H9 (cell line): ENCODE results near the gene CLOCK. TPM values are rescaled to one million over a fixed set of nuclear protein-coding genes. Genes with fewer than 3 reads are reported as not detected.

Source experiments
- DNase-seq: peaks from one replicate; pipeline ENCODE4 v3.0.0-alpha.2; 2017
- H2AFZ ChIP-seq: one replicate; pipeline ENCODE4 v1.6.1; 2013; ENCODE audit warnings: mild to moderate bottlenecking, low read length, control low read depth, moderate library complexity
- H2AK5ac ChIP-seq: 2 replicates; pipeline ENCODE4 v1.6.1; 2013; ENCODE audit warnings: low read length, control low read depth, mixed read lengths; ENCODE audit not compliant: insufficient read length
- H2BK120ac ChIP-seq: one replicate; pipeline ENCODE4 v1.6.1; 2013; ENCODE audit warnings: low read depth, mild to moderate bottlenecking, low read length, control low read depth, inconsistent platforms; ENCODE audit not compliant: poor library complexity, severe bottlenecking
- H2BK12ac ChIP-seq: 2 replicates; pipeline ENCODE4 v1.6.1; 2013; ENCODE audit warnings: low read length, control low read depth, mixed read lengths, low read depth; ENCODE audit not compliant: insufficient read length
- H2BK15ac ChIP-seq: 2 replicates; pipeline ENCODE4 v1.6.1; 2013; ENCODE audit warnings: low read depth, low read length, control low read depth
- H2BK20ac ChIP-seq: one replicate; pipeline ENCODE4 v1.6.1; 2013; ENCODE audit warnings: low read depth, mild to moderate bottlenecking, low read length, control low read depth, inconsistent platforms; ENCODE audit not compliant: poor library complexity, severe bottlenecking
- H2BK5ac ChIP-seq: 2 replicates; pipeline ENCODE4 v1.6.1; 2013; ENCODE audit warnings: low read length, control low read depth, mixed read lengths; ENCODE audit not compliant: insufficient read length
- H3K14ac ChIP-seq: 2 replicates; pipeline ENCODE4 v1.6.1; 2013; ENCODE audit warnings: low read length, control low read depth; ENCODE audit not compliant: insufficient read depth
- H3K18ac ChIP-seq: 2 replicates; pipeline ENCODE4 v1.6.1; 2013; ENCODE audit warnings: low read depth, mild to moderate bottlenecking, mixed read lengths, low read length, control low read depth; ENCODE audit not compliant: insufficient read length
- H3K23ac ChIP-seq: 2 replicates; pipeline ENCODE4 v1.6.1; 2013; ENCODE audit warnings: low read length, control low read depth, mixed read lengths, low read depth; ENCODE audit not compliant: insufficient read length
- H3K23me2 ChIP-seq: 2 replicates; pipeline ENCODE4 v1.6.1; 2013; ENCODE audit warnings: low read depth, mild to moderate bottlenecking, mixed read lengths, low read length, control low read depth; ENCODE audit not compliant: insufficient read length, poor library complexity, severe bottlenecking
- H3K27ac ChIP-seq: 2 replicates; pipeline ENCODE4 v1.5.1; 2013; ENCODE audit warnings: low read length, control low read depth, mixed read lengths, low read depth; ENCODE audit not compliant: insufficient read length
- H3K27me3 ChIP-seq: 2 replicates; pipeline ENCODE4 v1.6.1; 2013; ENCODE audit warnings: low read length, control low read depth, inconsistent platforms; ENCODE audit not compliant: insufficient read depth
- H3K4ac ChIP-seq: 2 replicates; pipeline ENCODE4 v1.6.1; 2013; ENCODE audit warnings: low read depth, mild to moderate bottlenecking, control low read depth, inconsistent platforms, low read length, moderate library complexity
- H3K4me1 ChIP-seq: 2 replicates; pipeline ENCODE4 v1.6.1; 2013; ENCODE audit warnings: low read length, control low read depth, inconsistent platforms; ENCODE audit not compliant: insufficient read depth
- H3K4me2 ChIP-seq: 2 replicates; pipeline ENCODE4 v1.6.1; 2013; ENCODE audit warnings: low read length, control low read depth, mixed read lengths; ENCODE audit not compliant: insufficient read length, insufficient read depth
- H3K56ac ChIP-seq: 2 replicates; pipeline ENCODE4 v1.6.1; 2013; ENCODE audit warnings: low read depth, mild to moderate bottlenecking, mixed read lengths, low read length, control low read depth; ENCODE audit not compliant: insufficient read length
- H3K79me1 ChIP-seq: 2 replicates; pipeline ENCODE4 v1.6.1; 2013; ENCODE audit warnings: low read depth, mild to moderate bottlenecking, moderate library complexity, low read length, control low read depth, inconsistent platforms; ENCODE audit not compliant: insufficient read depth, poor library complexity, severe bottlenecking
- H3K79me2 ChIP-seq: 2 replicates; pipeline ENCODE4 v1.6.1; 2013; ENCODE audit warnings: low read length, control low read depth, inconsistent platforms; ENCODE audit not compliant: insufficient read depth
- H3K9ac ChIP-seq: 2 replicates; pipeline ENCODE4 v1.6.1; 2013; ENCODE audit warnings: low read length, control low read depth, mixed read lengths; ENCODE audit not compliant: insufficient read length; ENCODE audit errors: extremely low read depth
- H3K9me3 ChIP-seq: one replicate; pipeline ENCODE4 v1.6.1; 2013; ENCODE audit warnings: low read depth, low read length, inconsistent platforms; ENCODE audit not compliant: control insufficient read depth
- H3T11ph ChIP-seq: one replicate; pipeline ENCODE4 v1.6.1; 2013; ENCODE audit warnings: mild to moderate bottlenecking, low read length, control low read depth, inconsistent platforms
- H4K20me1 ChIP-seq: one replicate; pipeline ENCODE4 v1.6.1; 2013; ENCODE audit not compliant: control insufficient read depth, insufficient read length, insufficient read depth
- H4K5ac ChIP-seq: 2 replicates; pipeline ENCODE4 v1.6.1; 2013; ENCODE audit warnings: low read depth, mild to moderate bottlenecking, mixed read lengths, low read length, control low read depth; ENCODE audit not compliant: insufficient read length
- H4K8ac ChIP-seq: replicated peaks from 2 replicates; pipeline ENCODE4 v1.6.1; 2013; ENCODE audit warnings: low read length, control low read depth, mixed read lengths, low read depth; ENCODE audit not compliant: insufficient read length
- H4K91ac ChIP-seq: 2 replicates; pipeline ENCODE4 v1.6.1; 2013; ENCODE audit warnings: low read depth, mild to moderate bottlenecking, moderate library complexity, mixed read lengths, low read length, control low read depth; ENCODE audit not compliant: insufficient read length
- H3K27ac Mint-ChIP-seq, 3 experiments: 2 replicates in 2 of 3; 3 replicates in 1 of 3; pipeline ENCODE4 v1.8.0; 2020 to 2021; ENCODE audit warnings: mixed read lengths in 3 of 3, mild to moderate bottlenecking in 1 of 3, moderate library complexity in 1 of 3
- H3K27me3 Mint-ChIP-seq: 2 replicates; pipeline ENCODE4 v1.8.0; 2021; ENCODE audit warnings: low read depth, mild to moderate bottlenecking, moderate library complexity, mixed read lengths
- H3K36me3 Mint-ChIP-seq, 3 experiments: 2 replicates in 2 of 3; 3 replicates in 1 of 3; pipeline ENCODE4 v1.8.0; 2020 to 2021; ENCODE audit warnings: low read depth in 3 of 3, mixed read lengths in 3 of 3; ENCODE audit not compliant: insufficient read depth in 1 of 3
- H3K4me1 Mint-ChIP-seq, 2 experiments: 2 replicates each; pipeline ENCODE4 v1.8.0; 2020; ENCODE audit warnings: mixed read lengths in 2 of 2
- H3K4me3 Mint-ChIP-seq, 2 experiments: 2 replicates in 1 of 2; 3 replicates in 1 of 2; pipeline ENCODE4 v1.8.0; 2020 to 2021; ENCODE audit warnings: mild to moderate bottlenecking in 2 of 2, mixed read lengths in 2 of 2, moderate library complexity in 1 of 2
- H3K9me3 Mint-ChIP-seq, 2 experiments: 2 replicates in 1 of 2; 3 replicates in 1 of 2; pipeline ENCODE4 v1.8.0; 2020; ENCODE audit warnings: mild to moderate bottlenecking in 2 of 2, mixed read lengths in 2 of 2, moderate library complexity in 1 of 2
- WGBS: extraction: QIAGEN DNeasy Blood & Tissue Kit; methylation state at CpG from one replicate; pipeline ENCODE4 v1.1.7; 2013; ENCODE audit warnings: missing lambda C conversion rate, low lambda C conversion rate, mixed read lengths; ENCODE audit not compliant: insufficient read length; ENCODE audit errors: extremely low coverage; 5-methylcytosine and 5-hydroxymethylcytosine counted together
- total RNA-seq: library from RNA; stranded (reverse); gene quantifications from 2 replicates; pipeline ENCODE4 v1.2.1, GENCODE V29; 2021
- TF ChIP-seq, protein P1 (sequence below): fragments of 200-600 bp; sonication (generic); conservative IDR thresholded peaks from 3 replicates; pipeline ENCODE4 v1.8.0; 2021; ENCODE audit warnings: antibody characterized with exemption, mild to moderate bottlenecking

The CLOCK gene
- total RNA-seq, 1 experiment from 2014 or later, result 16.2 TPM

- H3T11ph ChIP-seq, result no peak overlapping the region
- H3K23ac ChIP-seq, result no peak overlapping the region
- H2BK120ac ChIP-seq, result no peak overlapping the region
- Mint-ChIP-seq H3K27me3 (no peaks in the 10 kb centered on the region), H3K9me3 (peaks cover 6 to 11% of the 10 kb centered on the region in 2 experiments), H3K4me3 (no peak overlapping the region), H3K27ac (no peak overlapping the region; a peak in 1 of 7 replicates), H3K4me1 (peaks cover 29 to 31% of the 10 kb centered on the region in 2 experiments), H3K36me3 (peaks cover 16 to 19% (median 16%) of the 10 kb centered on the region in 3 experiments)
- no peak overlapping the region for H2BK20ac ChIP-seq
- H2AFZ ChIP-seq, result no peak overlapping the region
- no peak overlapping the region for H2BK12ac ChIP-seq
- H3K79me2 ChIP-seq, result peaks cover 3% of the 10 kb centered on the region; the same call in 1 of the 2 replicates
- H3K23me2 ChIP-seq, result no peaks in the 10 kb centered on the region
- no peaks in the 10 kb centered on the region for H3K9me3 ChIP-seq
- H4K91ac ChIP-seq, result no peak overlapping the region
- H3K27ac ChIP-seq, result no peak overlapping the region
- peaks cover 6% of the 10 kb centered on the region for H3K79me1 ChIP-seq
- no peak overlapping the region for H3K18ac ChIP-seq
- H3K14ac ChIP-seq, result no peak overlapping the region
- no peak overlapping the region for H3K9ac ChIP-seq
- H2AK5ac ChIP-seq, result no peak overlapping the region
- no peaks in the 10 kb centered on the region; the same call in 1 of the 2 replicates for H3K4me1 ChIP-seq
- H4K20me1 ChIP-seq, result no peaks in the 10 kb centered on the region
- H4K8ac ChIP-seq, result no peak overlapping the region
- H3K27me3 ChIP-seq, result no peaks in the 10 kb centered on the region
- no peak overlapping the region for H3K56ac ChIP-seq
- no peak overlapping the region for H4K5ac ChIP-seq
- no peak for DNase-seq
- no peak overlapping the region for H2BK5ac ChIP-seq
- H3K4ac ChIP-seq, result no peak overlapping the region
- H2BK15ac ChIP-seq, result no peak overlapping the region
- TF ChIP-seq, protein P1, sequence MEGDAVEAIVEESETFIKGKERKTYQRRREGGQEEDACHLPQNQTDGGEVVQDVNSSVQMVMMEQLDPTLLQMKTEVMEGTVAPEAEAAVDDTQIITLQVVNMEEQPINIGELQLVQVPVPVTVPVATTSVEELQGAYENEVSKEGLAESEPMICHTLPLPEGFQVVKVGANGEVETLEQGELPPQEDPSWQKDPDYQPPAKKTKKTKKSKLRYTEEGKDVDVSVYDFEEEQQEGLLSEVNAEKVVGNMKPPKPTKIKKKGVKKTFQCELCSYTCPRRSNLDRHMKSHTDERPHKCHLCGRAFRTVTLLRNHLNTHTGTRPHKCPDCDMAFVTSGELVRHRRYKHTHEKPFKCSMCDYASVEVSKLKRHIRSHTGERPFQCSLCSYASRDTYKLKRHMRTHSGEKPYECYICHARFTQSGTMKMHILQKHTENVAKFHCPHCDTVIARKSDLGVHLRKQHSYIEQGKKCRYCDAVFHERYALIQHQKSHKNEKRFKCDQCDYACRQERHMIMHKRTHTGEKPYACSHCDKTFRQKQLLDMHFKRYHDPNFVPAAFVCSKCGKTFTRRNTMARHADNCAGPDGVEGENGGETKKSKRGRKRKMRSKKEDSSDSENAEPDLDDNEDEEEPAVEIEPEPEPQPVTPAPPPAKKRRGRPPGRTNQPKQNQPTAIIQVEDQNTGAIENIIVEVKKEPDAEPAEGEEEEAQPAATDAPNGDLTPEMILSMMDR, result no peak
- WGBS, result no CpG with 5 or more reads among the region's 4 CpGs
- H3K4me2 ChIP-seq, result no peak overlapping the region
Measured at GRCh38 chr4:55530691-55531090, 16.0 kb downstream of the CLOCK start.
